Islet precursor cell (in vitro differentiated cells): ENCODE data around the gene TMEM123.

Experiments
- DNase-seq: peaks from one replicate; pipeline ENCODE4 v3.0.0-alpha.2; 2018

The TMEM123 gene

GRCh38 chr11:102421261-102421660 is 31.3 kb downstream of the TMEM123 start:
- DNase-seq: no peak

GRCh38 chr11:102420547-102420946 is 32.0 kb downstream of the TMEM123 start:
- no peak for DNase-seq

DNA sequence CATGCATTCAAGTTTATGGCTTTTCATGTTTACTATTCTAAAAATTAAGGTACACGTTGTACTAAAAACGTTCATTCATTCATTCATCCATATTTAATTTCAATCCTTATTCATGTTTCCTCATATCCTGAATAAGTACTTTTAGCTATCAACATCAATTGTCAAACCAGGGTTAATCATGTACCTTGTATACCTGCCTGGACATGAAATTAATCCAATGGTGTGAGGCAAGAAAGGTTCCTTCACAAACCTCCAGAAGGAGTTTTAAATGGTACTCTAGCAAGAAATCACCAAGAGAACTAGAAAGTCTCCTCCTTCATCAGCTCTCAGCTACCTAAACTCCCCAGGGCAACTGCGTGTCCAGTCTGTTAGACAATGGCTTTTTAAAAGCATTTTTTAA is 33.4 kb downstream of the TMEM123 start:
- no peak for DNase-seq

DNA sequence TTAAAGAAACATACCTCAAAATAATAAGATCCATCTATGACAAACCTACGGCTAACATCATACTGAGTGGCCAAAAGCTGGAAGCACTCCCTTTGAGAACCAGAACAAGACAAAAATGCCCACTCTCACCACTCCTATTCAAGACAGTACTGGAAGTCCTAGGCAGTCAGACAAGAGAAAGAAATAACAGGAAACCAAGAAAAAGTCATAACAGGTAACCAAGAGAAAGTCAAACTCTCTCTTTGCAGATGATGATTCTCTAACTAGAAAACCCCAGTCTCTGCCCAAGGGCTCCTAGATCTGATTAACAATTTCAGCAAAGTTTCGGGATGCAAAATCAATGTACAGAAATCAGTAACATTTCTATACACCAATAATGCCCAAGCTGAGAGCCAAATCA is 35.6 kb downstream of the TMEM123 start:
- DNase-seq: no peak

- no peak for DNase-seq
Measured at GRCh38 chr11:102415304-102415916, 37.2 kb downstream of the TMEM123 start.

DNA sequence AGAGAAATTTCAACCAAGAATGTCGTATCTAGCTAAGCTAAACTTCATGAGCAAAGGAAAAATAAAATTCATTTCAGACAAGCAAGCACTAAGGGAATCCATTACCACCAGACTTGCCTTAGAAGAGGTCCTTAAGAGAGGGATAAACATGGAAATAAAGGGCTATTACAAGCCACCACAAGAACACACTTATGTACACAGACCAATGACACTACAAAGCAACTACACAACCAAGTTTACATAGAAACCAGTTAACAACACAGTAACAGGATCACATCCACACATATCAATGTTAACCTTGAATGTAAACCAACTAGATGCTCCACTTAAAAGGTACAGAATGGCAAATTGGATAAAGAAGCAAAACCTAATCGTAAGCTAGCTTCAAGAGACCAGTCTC is 38.0 kb downstream of the TMEM123 start:
- DNase-seq: no peak

GRCh38 chr11:102413497-102413896 is 39.1 kb downstream of the TMEM123 start:
- DNase-seq: no peak

GRCh38 chr11:102411142-102411541 is 41.4 kb downstream of the TMEM123 start:
- DNase-seq: no peak

DNA sequence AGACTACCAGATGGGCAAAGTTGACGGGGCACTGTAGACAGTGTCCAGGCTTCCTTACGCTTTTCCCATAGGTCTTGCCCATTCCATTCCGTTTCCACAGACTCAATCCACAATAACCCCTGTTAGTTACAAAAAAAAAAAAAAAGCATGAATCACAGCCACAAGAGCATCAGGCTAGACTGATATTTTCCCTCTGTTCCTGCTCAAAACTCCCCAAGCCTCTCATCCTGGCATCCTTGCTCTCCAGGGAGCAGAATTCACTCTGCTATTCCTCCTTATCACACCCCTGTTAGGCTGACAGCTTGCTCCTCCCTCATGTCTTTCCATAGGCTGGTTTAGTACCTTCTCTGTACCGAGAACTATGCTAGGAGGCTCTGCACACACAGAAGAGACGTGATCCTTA is 42.2 kb downstream of the TMEM123 start:
- peak; percentile 83 for DNase-seq

DNA sequence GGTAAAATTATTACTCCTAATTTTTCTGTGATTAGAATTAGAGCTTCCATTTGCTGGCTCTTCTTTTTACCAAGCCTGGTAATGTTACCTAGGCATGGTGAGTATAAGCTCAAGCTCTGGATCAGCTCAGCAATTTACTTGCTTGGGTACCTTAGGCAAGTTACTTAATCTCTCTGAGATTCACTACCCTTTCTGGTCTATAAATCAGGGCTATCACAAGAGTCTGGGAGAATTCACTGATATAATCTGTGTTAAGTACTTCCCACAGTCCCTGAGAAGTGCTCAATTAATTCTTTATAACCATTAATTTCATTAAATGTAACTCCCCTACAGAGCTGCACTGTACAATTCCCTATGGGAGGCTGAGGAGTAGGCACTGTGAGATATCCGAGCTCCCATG is 44.2 kb downstream of the TMEM123 start:
- no peak for DNase-seq

GRCh38 chr11:102407901-102408300 is 44.7 kb downstream of the TMEM123 start:
- DNase-seq: no peak

- DNase-seq: no peak
Measured at GRCh38 chr11:102406099-102406498, 46.5 kb downstream of the TMEM123 start.

DNA sequence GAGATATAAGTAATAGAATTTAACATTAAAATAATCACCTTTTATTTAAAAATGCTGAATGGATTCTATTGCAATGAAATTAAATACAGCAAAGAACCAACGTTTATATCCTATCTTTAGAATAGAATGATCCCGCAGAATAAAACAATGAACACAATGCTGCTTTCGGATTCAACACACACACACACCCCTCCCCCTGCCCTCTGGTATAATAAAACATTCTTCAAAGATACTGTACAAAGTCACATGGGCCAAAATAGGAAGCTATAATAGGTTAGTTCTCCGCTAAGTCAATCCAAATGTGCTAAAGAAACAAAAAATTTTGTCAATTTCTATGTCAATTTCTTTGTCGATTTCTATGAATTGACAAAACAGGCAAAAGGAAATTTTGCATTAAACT is 47.1 kb downstream of the TMEM123 start:
- DNase-seq: no peak

DNA sequence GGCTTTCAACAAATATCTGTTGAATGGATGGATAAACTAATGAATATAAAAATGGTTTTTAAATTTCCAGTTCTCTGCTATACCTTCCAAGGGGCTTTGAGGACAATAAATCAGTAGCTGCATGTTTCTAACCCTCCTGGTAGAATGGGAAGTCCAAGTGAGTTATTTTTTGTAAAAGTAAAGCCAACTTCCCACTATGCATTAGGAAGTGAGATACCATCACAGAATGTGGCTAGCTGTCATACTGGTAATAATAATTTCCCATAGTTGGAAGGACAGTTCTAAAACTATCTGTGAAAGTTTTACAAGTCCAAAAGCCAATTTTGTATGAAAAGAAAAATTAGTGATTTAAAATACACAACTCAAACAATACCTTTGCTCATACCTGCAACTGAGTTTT is 50.0 kb downstream of the TMEM123 start:
- no peak for DNase-seq

DNA sequence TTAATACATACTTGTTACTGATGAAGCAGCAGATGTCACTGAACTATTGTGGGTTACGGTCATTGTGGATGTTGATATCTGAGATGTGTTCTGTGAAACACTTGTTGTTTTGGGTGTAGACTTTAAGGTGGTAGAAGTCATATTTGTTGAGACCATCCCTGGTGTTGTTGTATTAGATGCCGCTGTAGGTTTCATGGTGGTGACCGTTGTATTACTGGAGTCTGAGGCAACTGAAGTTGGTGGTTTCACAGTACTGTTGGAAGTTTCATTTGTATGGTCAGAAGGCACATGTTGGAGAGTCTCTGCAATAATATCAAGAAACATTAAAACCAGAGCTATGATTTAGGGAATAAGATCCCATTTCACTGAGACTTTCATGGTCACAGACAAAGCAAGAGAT is 50.7 kb downstream of the TMEM123 start:
- DNase-seq: no peak

DNA sequence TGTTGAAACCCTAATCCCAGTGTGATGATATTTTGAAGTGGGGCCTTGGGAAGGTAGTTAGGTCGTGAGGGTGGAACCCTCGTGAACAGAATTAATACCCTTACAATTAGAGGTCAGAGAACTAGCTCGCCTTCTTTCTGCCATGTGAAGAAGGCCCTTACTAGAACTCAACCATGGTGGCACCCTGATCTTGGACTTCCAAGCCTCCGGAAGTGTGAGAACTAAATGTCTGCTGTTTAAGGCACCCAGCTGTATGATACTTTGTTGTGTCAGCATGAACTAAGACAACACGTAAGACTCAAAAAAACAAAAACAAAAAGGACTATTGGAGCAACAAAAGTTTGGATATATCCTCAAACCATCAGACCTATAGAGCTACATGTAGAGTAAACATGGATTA is 52.0 kb downstream of the TMEM123 start:
- DNase-seq: no peak

GRCh38 chr11:102399189-102399588 is 53.4 kb downstream of the TMEM123 start:
- DNase-seq: no peak

DNA sequence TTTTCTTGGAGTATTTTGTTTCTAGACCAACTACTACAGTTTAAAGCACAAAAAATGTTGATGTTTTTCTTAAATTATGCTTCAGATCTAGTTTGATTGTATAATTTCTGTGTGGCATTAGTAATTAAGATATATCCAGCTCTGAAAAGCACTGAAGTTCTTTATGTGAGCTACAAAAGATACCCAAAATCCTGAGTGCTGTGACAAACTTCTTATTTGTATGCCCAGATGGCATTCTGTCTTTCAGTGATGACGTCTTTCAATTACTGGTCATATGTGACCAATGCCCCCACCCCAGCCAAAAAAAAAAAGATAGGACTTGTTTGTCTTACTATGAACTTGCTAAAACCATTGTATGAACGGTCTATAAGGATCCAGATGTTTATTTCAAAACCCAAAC is 54.3 kb downstream of the TMEM123 start:
- no peak for DNase-seq

DNA sequence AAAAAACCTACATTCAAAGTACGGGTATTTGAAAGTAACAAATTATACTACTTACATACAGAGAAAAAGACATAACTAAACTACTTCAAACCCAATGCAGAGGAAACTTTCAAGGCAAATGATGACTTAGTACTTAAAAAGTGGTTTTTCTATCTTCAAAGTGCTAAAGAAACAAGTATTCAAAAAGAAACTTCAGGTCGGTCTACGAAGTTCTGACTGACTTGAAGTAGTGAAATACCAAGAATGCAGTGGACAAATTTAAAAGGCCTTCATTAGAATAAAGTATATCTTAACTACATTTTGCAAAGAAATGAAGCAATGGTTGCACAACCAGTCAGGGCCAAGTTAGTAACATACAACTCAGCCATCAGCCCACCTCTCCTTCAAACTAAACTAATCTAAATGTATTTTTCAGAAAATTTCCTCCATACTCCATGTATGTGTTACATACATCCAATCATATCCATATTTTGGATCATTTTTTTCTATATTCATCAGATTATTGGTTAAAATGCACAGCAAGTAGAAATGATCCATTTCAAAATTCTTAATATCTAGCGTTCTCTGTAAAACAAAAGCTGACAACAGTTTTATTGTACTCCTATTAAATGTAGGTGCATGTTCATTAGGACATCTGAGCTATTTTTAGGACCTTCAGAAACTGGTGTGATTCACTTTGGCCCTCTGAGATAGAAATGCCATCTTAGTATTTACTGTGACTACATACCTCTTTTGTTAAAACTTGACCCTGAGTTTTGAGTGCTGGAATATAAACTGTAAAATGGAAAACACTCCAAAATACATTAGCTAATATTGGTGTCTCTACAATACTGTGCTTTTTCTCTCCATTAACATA is 55.6 kb downstream of the TMEM123 start:
- no peak for DNase-seq

GRCh38 chr11:102395720-102396393 is 56.7 kb downstream of the TMEM123 start:
- no peak for DNase-seq

- no peak for DNase-seq
Measured at GRCh38 chr11:102393272-102393730, 59.3 kb downstream of the TMEM123 start.

- DNase-seq: no peak
Measured at GRCh38 chr11:102391549-102392237, 60.9 kb downstream of the TMEM123 start.
